Measurements from ENCODE around the gene DOK6.

Gene DOK6

DNA sequence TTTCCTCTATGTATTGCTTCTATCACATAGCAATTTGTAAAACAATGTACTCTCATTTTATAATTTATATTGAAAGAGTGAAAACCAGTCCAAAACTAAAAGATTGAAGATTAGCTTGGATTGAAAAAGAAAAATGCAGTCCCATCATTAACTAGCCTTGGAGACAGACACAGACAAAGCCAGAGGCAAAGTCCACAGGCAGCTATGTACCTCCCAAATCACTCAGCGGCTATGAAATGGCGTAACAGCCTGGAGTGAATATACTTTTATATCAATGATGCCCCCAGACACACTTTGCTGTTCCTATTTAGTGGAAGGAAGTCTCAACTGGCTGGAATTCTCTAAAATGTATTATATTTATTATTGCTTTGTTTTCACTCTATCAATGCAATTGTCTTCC lies 33.6 kb upstream of the DOK6 start:
- H3K4me3 ChIP-seq (ENCODE audit: low read length), result no peak overlapping the region
- no peak for TF ChIP-seq CTCF (IDR thresholded peaks at IDR 0.05; ENCODE audit: insufficient read depth, low read depth, low read length, missing control alignments)
- no peak for DNase-seq (ENCODE audit: low read depth)

DNA sequence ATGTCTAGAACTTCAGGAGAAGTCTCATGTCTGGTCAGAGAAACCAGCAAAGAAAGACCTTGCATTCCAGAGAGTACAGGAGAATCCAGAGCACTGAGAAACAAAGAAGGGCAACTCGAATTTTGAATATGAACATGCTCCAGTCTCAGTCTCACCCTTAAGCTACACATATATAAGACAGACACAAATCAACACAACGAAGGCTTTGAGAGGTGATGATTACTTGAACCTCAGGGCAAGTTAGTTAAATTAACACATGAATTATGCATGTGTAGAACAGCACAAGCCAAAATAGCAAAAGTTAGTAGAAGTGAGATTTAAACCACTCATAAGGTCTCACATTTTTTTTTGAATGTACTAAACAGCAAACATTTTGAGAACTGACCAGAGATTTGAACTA lies 29.0 kb upstream of the DOK6 start:
- no peak overlapping the region for H3K4me3 ChIP-seq (ENCODE audit: low read length)
- TF ChIP-seq CTCF (IDR thresholded peaks at IDR 0.05; ENCODE audit: insufficient read depth, low read depth, low read length, missing control alignments), result no peak

GRCh38 chr18:69380324-69380723 lies 20.4 kb upstream of the DOK6 start:
- TF ChIP-seq CTCF (IDR thresholded peaks at IDR 0.05; ENCODE audit: insufficient read depth, low read depth, low read length, missing control alignments), result no peak
- no peak overlapping the region for H3K4me3 ChIP-seq (ENCODE audit: low read length)
- DNase-seq (ENCODE audit: low read depth), result no peak

More for the DNA sequence above, 29.0 kb upstream of the DOK6 start:
- DNase-seq (ENCODE audit: low read depth), result no peak

DNA sequence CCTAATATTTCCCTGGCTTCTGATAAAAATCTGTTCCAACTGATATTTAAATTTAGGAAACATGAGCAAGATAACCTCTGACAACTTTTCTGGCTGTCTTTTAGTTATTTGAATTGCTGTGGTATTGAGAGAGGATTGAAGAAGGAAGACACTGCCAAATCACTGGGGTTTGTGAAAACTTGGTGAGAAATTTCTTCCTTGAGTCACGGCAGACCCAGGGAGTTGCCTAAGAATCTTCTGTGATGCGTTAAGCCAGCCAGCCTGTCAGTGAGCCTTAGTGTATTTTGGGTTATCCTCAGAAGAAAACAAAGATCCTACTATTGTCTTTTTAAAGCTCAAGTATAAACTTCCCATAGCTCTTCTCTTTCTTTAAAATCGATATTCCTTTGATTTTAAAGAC lies 17.5 kb upstream of the DOK6 start:
- no peak for TF ChIP-seq CTCF (IDR thresholded peaks at IDR 0.05; ENCODE audit: insufficient read depth, low read depth, low read length, missing control alignments)
- DNase-seq (ENCODE audit: low read depth), result peak; percentile 1
- H3K4me3 ChIP-seq (ENCODE audit: low read length), result no peak overlapping the region

DNA sequence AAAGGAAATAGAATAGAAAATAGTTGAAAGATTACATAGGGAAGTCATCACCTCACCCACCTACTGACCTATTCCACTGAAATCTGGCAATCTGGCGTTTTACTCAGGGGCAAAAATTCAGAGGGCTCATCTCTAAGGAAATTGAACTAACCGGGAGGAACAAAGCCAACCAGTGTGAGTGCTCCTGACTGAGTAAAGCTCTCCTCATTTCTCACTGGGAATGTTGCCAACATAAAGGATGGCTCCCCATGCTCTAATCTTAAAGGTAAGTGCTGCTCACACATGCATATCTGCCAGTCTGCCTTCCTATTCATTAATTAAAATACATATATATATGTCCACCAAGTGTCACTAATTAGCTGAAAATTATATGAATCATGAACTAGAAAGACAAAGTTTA lies 13.5 kb upstream of the DOK6 start:
- H3K4me3 ChIP-seq (ENCODE audit: low read length), result no peak overlapping the region
- DNase-seq (ENCODE audit: low read depth), result no peak
- TF ChIP-seq CTCF (IDR thresholded peaks at IDR 0.05; ENCODE audit: insufficient read depth, low read depth, low read length, missing control alignments), result no peak

- no peak overlapping the region for H3K4me3 ChIP-seq (ENCODE audit: low read length)
- TF ChIP-seq CTCF (IDR thresholded peaks at IDR 0.05; ENCODE audit: insufficient read depth, low read depth, low read length, missing control alignments), result no peak
- DNase-seq (ENCODE audit: low read depth), result no peak
Observed at GRCh38 chr18:69388222-69388621, 12.5 kb upstream of the DOK6 start.

GRCh38 chr18:69397096-69397495 lies 3.6 kb upstream of the DOK6 start:
- TF ChIP-seq CTCF (IDR thresholded peaks at IDR 0.05; ENCODE audit: insufficient read depth, low read depth, low read length, missing control alignments), result no peak
- no peak overlapping the region for H3K4me3 ChIP-seq (ENCODE audit: low read length)
- DNase-seq (ENCODE audit: low read depth), result peak; percentile 3

Measured in epithelial cell of esophagus (primary cell).